WTC11 (cell line): ENCODE data around the gene CD93.

Experiments
- ATF3 ChIP-seq: sonication (generic); formaldehyde crosslinking; conservative IDR thresholded peaks from 2 replicates; pipeline ENCODE4 v1.8.1; 2022; ENCODE audit warnings: mild to moderate bottlenecking, missing genetic modification reagents
- ELF4 ChIP-seq: sonication (generic); formaldehyde crosslinking; IDR thresholded peaks from 2 replicates; pipeline ENCODE4 v1.8.1; 2022; ENCODE audit warnings: low read depth, mild to moderate bottlenecking, moderate library complexity, missing genetic modification reagents
- ESRRA ChIP-seq: sonication (generic); formaldehyde crosslinking; IDR thresholded peaks from 2 replicates; pipeline ENCODE4 v1.8.1; 2022; ENCODE audit warnings: mild to moderate bottlenecking, missing genetic modification reagents, borderline replicate concordance
- MYBL2 ChIP-seq: sonication (generic); formaldehyde crosslinking; IDR thresholded peaks from 2 replicates; pipeline ENCODE4 v1.8.1; 2023; ENCODE audit warnings: mild to moderate bottlenecking, moderate library complexity, missing genetic modification reagents
- RELA ChIP-seq: sonication (generic); formaldehyde crosslinking; IDR thresholded peaks from 2 replicates; pipeline ENCODE4 v1.8.1; 2022; ENCODE audit warnings: missing genetic modification reagents, mild to moderate bottlenecking, borderline replicate concordance
- USF1 ChIP-seq: sonication (generic); formaldehyde crosslinking; IDR thresholded peaks from 2 replicates; pipeline ENCODE4 v1.8.0; 2022; ENCODE audit warnings: mild to moderate bottlenecking, missing genetic modification reagents
- ZBTB43 ChIP-seq: sonication (generic); formaldehyde crosslinking; IDR thresholded peaks from 2 replicates; pipeline ENCODE4 v1.8.1; 2023; ENCODE audit warnings: mild to moderate bottlenecking, missing genetic modification reagents
- ZNF138 ChIP-seq: sonication (generic); formaldehyde crosslinking; conservative IDR thresholded peaks from 2 replicates; pipeline ENCODE4 v1.8.1; 2022; ENCODE audit warnings: mild to moderate bottlenecking, moderate library complexity, missing genetic modification reagents

GRCh38 chr20:23128461-23129125 lies 42.5 kb upstream of the CD93 start:
- TF ChIP-seq ZNF138 (CRISPR knock-in tag) (no peak), ZBTB43 (CRISPR knock-in tag) (no peak), ESRRA (CRISPR knock-in tag) (no peak), RELA (CRISPR knock-in tag) (no peak), ATF3 (CRISPR knock-in tag) (no peak), MYBL2 (CRISPR knock-in tag) (no peak), USF1 (CRISPR knock-in tag) (no peak), ELF4 (CRISPR knock-in tag) (no peak)
